Measurements from ENCODE around the gene CAMTA2.

DNA sequence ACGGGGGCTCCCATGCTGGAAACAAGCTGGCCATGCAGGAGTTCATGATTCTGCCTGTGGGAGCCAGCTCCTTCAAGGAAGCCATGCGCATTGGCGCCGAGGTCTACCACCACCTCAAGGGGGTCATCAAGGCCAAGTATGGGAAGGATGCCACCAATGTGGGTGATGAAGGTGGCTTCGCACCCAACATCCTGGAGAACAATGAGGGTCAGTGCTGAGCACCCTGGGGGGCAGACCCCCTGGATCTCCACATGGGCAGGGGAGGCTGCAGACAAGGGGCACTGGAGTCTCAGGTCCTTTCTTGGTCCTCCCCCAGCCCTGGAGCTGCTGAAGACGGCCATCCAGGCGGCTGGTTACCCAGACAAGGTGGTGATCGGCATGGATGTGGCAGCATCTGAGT lies 32.4 kb downstream of the CAMTA2 start:
- TF ChIP-seq, protein P1, sequence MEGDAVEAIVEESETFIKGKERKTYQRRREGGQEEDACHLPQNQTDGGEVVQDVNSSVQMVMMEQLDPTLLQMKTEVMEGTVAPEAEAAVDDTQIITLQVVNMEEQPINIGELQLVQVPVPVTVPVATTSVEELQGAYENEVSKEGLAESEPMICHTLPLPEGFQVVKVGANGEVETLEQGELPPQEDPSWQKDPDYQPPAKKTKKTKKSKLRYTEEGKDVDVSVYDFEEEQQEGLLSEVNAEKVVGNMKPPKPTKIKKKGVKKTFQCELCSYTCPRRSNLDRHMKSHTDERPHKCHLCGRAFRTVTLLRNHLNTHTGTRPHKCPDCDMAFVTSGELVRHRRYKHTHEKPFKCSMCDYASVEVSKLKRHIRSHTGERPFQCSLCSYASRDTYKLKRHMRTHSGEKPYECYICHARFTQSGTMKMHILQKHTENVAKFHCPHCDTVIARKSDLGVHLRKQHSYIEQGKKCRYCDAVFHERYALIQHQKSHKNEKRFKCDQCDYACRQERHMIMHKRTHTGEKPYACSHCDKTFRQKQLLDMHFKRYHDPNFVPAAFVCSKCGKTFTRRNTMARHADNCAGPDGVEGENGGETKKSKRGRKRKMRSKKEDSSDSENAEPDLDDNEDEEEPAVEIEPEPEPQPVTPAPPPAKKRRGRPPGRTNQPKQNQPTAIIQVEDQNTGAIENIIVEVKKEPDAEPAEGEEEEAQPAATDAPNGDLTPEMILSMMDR (conservative IDR thresholded peaks at IDR 0.05; ENCODE audit: low read depth in 2 of 2), result no peak
- TF ChIP-seq CREB1 (CRISPR knock-in tag; IDR thresholded peaks at IDR 0.05; ENCODE audit: low read depth), result no peak
- TF ChIP-seq, protein P2, sequence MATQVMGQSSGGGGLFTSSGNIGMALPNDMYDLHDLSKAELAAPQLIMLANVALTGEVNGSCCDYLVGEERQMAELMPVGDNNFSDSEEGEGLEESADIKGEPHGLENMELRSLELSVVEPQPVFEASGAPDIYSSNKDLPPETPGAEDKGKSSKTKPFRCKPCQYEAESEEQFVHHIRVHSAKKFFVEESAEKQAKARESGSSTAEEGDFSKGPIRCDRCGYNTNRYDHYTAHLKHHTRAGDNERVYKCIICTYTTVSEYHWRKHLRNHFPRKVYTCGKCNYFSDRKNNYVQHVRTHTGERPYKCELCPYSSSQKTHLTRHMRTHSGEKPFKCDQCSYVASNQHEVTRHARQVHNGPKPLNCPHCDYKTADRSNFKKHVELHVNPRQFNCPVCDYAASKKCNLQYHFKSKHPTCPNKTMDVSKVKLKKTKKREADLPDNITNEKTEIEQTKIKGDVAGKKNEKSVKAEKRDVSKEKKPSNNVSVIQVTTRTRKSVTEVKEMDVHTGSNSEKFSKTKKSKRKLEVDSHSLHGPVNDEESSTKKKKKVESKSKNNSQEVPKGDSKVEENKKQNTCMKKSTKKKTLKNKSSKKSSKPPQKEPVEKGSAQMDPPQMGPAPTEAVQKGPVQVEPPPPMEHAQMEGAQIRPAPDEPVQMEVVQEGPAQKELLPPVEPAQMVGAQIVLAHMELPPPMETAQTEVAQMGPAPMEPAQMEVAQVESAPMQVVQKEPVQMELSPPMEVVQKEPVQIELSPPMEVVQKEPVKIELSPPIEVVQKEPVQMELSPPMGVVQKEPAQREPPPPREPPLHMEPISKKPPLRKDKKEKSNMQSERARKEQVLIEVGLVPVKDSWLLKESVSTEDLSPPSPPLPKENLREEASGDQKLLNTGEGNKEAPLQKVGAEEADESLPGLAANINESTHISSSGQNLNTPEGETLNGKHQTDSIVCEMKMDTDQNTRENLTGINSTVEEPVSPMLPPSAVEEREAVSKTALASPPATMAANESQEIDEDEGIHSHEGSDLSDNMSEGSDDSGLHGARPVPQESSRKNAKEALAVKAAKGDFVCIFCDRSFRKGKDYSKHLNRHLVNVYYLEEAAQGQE (IDR thresholded peaks at IDR 0.05; ENCODE audit: unreplicated experiment), result no peak
- no peak for TF ChIP-seq EZH2phosphoT487 (IDR thresholded peaks at IDR 0.05; ENCODE audit: unreplicated experiment)

All from GM23338 (cell line).